ENCODE data around the gene RBM39.
"Not testable (repeated sequence)": the region's sequence is repeated elsewhere in the genome, so short reads cannot be mapped to it uniquely, and the experiment has no call there.

The RBM39 gene

GRCh38 chr20:35724321-35725230 lies 17.5 kb downstream of the RBM39 start:
- DNase-seq = no peak

GRCh38 chr20:35723652-35724320 lies 18.3 kb downstream of the RBM39 start:
- not testable (repeated sequence) for DNase-seq

GRCh38 chr20:35723275-35723639 lies 18.8 kb downstream of the RBM39 start:
- not testable (repeated sequence) for DNase-seq

DNA sequence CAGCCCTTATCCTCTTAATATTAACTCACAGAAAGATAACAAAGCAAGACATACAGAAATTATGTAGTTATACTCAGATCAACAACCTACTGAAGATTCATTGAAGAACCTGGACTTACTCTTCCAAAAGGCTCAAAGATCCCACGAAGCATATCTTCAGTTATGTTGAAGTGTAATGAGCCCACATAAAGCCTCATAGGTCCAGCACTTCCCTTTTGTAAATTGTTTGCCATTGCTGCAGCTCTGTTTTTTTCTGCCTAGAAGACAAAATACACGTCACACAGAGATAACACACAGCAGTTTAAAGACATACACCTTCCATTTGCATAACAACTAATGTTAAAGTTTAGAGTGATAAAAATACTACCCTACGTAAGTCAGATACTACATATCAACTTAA lies 20.4 kb downstream of the RBM39 start:
- DNase-seq = no peak

- no peak for DNase-seq
These were observed 20.8 kb downstream of the RBM39 start for GRCh38 chr20:35721219-35721618.

- no peak for DNase-seq
These were observed 21.6 kb downstream of the RBM39 start for GRCh38 chr20:35720165-35721123.

DNA sequence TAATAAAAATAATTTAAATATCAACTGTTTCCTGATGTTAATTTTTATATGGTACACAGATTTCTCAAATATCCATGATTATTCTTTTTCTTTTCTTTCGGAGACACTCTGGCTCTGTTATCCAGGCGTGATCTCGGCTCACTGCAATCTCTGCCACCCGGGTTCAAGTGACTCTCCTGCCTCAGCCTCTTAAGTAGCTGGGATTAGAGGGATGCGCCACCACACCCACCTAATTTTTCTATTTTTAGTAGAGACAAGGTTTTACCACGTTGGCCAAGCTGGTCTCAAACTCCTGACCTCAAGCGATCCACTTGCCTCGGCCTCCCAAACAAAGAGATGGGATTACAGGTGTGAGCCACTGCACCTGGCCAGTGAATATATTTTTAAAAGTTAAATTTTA lies 22.3 kb downstream of the RBM39 start:
- no peak for DNase-seq

DNA sequence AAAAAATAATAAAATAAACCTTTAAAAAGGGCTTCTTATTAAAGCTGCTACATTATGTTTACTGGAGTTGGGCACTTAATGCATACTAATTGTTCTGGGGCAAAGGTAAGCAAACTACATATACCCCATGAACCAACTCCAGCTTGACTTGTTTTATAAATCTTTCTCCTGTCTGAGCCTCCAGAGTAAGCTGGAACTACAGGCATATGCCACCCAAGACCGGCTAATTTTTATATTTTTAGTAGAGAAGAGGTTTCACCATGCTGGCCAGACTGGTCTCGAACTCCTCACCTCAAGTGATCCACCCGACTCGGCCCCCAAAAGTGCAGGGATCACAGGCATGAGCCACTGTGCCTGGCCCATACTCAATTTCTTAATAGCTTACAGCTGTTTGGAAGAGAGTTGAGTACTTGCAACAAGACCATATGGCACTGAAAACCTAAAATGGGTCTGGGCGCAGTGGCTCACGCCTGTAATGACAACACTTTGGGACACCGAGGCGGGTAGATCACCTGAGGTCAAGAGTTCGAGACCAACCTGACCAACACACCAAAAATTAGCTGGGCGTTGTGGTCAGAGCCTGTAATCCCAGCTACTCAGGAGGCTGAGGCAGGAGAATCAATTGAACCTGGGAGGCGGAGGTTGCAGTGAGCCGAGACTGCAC lies 23.0 kb downstream of the RBM39 start:
- DNase-seq = no peak

DNA sequence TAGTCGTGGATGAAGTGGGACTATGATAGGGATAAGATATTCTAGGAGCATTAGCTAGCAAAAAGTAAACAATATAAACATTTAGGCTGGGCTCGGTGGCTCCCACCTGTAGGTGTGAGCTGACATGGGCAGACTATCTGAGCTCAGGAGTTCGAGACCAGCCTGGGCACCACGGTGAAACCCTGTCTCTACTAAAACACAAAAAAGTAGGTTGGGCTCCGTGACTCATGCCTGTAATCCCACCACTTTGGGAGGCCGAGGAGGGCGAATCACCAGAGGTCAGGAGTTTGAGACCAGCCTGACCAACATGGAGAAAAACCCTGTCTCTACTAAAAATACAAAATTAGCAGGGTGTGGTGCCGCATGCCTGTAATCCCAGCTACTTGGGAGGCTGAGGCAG lies 23.7 kb downstream of the RBM39 start:
- not testable (repeated sequence) for DNase-seq

DNA sequence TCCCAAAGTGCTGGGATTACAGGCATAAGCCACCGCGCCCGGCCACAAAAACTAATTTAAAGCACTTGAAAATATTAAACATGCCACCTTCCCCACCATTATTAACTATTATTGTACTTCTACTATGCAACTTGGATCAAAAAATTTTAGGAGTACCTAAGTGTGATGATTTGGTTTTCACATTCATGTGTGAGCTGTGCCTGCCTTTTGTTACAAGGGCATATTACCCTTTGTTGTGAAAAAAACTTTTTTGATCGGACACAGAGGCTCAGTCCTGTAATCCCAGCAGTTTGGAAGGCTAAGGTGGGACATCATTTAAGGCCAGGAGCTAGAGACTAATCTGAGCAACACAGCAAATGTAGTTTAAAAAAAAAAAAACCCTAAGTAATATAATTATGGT lies 25.7 kb downstream of the RBM39 start:
- no peak for DNase-seq

GRCh38 chr20:35715652-35716051 lies 26.4 kb downstream of the RBM39 start:
- DNase-seq = no peak

DNA sequence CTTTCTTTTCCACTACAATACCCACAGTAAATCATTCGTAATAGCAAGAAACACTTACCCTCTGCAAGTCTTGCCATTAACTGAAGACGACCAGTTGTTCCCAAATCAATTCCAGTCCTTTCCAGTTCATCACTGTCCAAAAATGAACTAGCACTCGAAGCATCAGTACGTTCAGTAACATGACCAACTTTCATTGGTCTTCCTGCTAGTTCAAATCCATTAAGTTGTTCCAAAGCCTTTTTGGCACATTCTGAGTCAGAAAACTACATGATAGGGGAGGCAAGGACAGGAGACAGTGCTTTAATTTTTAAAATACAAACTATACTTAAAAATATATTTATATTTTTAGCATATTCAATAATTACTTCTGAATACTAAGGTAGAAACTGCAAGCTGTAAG lies 27.9 kb downstream of the RBM39 start:
- DNase-seq = no peak

DNA sequence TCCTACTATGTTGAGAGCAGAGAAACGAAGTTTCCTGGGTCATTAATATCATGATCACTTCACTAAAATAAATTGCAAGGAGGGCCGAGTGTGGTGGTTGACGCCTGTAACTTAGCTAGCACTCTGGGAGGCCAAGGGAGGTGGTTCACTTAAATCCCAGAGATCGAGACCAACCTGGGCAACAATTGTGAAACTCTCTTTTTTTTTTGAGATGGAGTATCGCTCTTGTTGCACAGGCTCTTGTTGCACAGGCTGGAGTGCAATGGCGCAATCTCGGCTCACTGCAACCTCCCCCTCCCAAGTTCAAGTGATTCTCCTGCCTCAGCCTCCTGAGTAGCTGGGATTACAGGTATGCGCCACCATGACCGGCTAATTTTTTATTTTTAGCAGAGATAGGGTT lies 28.9 kb downstream of the RBM39 start:
- DNase-seq = not testable (repeated sequence)

DNA sequence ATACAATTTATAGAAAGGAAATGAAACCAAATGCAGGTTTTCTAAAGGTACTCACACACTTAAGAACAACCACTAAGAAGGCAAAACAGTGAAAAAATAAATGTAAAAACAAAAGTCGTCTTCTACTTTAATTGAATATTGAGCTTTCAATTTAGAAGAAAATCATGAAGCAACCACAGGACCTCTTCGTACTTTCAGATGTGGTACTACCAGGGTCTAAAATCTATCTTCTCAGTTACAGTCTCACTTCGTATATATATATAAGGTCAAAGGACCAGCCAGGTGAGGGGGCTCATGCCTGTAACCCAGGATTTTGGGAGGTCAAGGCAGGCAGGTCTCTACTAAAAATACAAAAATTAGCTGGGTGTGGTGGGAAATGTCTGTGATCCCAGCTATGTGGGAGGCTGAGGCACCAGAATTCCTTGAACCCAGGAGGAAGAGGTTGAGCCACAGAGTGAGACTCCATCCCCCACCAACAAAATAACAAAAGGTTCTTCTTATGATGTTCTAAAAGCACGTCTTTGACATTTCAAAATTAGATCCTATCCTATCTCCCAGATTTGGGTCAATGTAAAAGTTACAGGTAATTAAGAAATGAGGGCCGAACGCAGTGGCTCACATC lies 30.4 kb downstream of the RBM39 start:
- DNase-seq = no peak

- DNase-seq = no peak
These were observed 31.0 kb downstream of the RBM39 start for GRCh38 chr20:35710884-35711587.

- DNase-seq = no peak
These were observed 32.0 kb downstream of the RBM39 start for GRCh38 chr20:35710039-35710438.

- DNase-seq = no peak
These were observed 32.8 kb downstream of the RBM39 start for GRCh38 chr20:35709259-35709658.

DNA sequence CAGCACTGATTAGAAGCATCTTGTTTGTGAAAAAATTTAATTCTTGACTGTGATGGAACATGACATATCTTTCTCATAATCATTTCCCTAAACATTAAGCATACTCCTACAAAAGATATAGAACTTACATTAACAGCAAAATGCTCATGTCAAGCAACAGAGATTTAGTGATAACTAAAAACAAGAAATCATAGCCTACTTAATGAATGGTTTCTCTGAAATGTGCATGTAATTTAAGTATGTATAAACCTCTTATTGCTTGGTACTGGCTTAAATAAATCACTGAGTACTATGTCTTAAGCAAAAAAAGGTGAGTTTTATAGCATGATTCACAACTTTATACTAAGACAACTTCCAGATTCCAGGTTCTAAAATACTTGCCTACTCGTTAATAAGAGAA lies 33.6 kb downstream of the RBM39 start:
- DNase-seq = no peak

DNA sequence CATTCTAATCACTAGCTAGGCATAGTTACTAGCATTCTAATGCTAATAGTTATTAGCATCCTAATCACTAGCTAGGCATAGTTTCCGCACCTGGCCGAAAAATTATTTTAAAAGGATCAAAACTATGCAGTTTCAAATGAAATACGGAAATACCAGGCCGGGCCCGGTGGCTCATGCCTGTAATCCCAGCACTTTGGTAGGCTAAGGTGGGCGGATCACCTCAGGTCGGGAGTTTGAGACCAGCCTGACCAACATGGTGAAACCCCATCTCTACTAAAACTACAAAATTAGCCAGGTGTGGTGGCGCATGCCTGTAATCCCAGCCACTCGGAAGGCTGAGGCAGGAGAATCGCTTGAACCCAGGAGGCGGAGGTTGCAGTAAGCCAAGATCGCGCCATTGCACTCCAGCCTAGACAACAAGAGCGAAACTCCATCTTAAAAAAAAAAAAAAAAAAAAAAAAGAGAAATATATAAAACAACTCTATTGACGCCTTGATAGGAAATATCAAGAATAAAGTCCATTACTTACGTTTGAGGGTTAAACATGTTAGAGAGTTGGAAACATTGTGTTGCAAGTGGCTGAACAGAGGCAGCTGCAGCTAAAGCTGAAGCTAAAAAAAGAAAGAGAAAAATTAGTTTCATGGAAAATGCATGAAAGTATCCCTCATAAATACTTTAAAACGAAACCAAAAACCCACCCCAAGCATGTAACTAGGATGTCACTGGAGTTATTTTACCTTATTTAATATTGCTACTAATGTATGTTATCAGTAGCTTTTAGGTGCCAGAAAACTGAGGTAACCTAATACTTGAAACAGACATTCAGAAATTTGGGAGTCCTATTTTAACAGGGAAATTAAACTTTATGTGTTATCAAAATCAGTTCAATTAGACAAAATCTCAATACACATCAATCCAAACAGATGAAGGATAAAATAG lies 35.2 kb downstream of the RBM39 start:
- not testable (repeated sequence) for DNase-seq

DNA sequence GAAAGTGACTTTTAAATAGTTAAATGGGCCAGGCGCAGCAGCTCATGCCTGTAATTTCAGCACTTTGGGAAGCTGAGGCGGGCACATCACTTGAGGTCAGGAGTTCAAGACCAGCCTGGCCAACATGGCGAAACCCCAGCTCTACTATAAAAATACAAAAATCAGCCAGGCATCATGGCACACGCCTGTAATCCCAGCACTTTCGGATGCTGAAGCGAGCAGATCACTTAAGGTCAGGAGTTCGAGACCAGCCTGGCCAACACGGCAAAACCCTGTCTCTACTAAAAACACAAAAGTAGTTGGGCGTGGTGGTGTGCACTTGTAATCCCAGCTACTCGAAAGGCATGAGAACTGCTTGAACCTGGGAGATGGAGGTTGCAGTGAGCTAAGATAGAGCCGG lies 36.2 kb downstream of the RBM39 start:
- DNase-seq = not testable (repeated sequence)

Data from DMS53 (cell line).